IPS-18a (cell line): ENCODE data around the gene FHIT.

Source experiments
- H3K27ac ChIP-seq: one replicate; pipeline ENCODE4 v1.5.1; 2013; ENCODE audit warnings: low read length
- H3K27me3 ChIP-seq: one replicate; pipeline ENCODE4 v1.6.1; 2013; ENCODE audit warnings: mild to moderate bottlenecking, low read length; ENCODE audit not compliant: control insufficient read depth, insufficient read depth
- H3K36me3 ChIP-seq: one replicate; pipeline ENCODE4 v1.6.1; 2013; ENCODE audit warnings: low read depth, low read length; ENCODE audit not compliant: control insufficient read depth
- H3K4me1 ChIP-seq: one replicate; pipeline ENCODE4 v1.6.1; 2013; ENCODE audit warnings: low read depth, low read length; ENCODE audit not compliant: control insufficient read depth
- H3K4me3 ChIP-seq: one replicate; pipeline ENCODE4 v1.5.1; 2013; ENCODE audit warnings: low read length
- H3K9ac ChIP-seq: one replicate; pipeline ENCODE4 v1.6.1; 2013; ENCODE audit warnings: mild to moderate bottlenecking, low read length, moderate library complexity
- H3K9me3 ChIP-seq: one replicate; pipeline ENCODE4 v1.6.1; 2013; ENCODE audit warnings: low read depth, low read length; ENCODE audit not compliant: control insufficient read depth

FHIT gene

GRCh38 chr3:59843821-59844220 is 1407.4 kb downstream of the FHIT start:
- no peaks in the 10 kb centered on the region for H3K4me1 ChIP-seq
- H3K9me3 ChIP-seq = no peaks in the 10 kb centered on the region
- no peaks in the 10 kb centered on the region for H3K36me3 ChIP-seq
- H3K27me3 ChIP-seq = no peaks in the 10 kb centered on the region
- no peak overlapping the region for H3K27ac ChIP-seq
- no peak overlapping the region for H3K4me3 ChIP-seq
- no peak overlapping the region for H3K9ac ChIP-seq

GRCh38 chr3:59839810-59840515 is 1411.3 kb downstream of the FHIT start:
- Histone ChIP-seq H3K36me3 (no peaks in the 10 kb centered on the region), H3K9ac (no peak overlapping the region), H3K4me3 (no peak overlapping the region), H3K27ac (no peak overlapping the region), H3K9me3 (no peaks in the 10 kb centered on the region), H3K27me3 (no peaks in the 10 kb centered on the region), H3K4me1 (no peaks in the 10 kb centered on the region)

- Histone ChIP-seq H3K36me3 (no peaks in the 10 kb centered on the region), H3K9me3 (no peaks in the 10 kb centered on the region), H3K9ac (no peak overlapping the region), H3K27ac (no peak overlapping the region), H3K4me3 (no peak overlapping the region), H3K4me1 (no peaks in the 10 kb centered on the region), H3K27me3 (no peaks in the 10 kb centered on the region)
These were observed 1412.0 kb downstream of the FHIT start for GRCh38 chr3:59839283-59839682.

GRCh38 chr3:59836531-59836930 is 1414.7 kb downstream of the FHIT start:
- no peak overlapping the region for H3K9ac ChIP-seq
- H3K4me3 ChIP-seq = no peak overlapping the region
- no peaks in the 10 kb centered on the region for H3K27me3 ChIP-seq
- no peaks in the 10 kb centered on the region for H3K9me3 ChIP-seq
- no peaks in the 10 kb centered on the region for H3K36me3 ChIP-seq
- H3K4me1 ChIP-seq = no peaks in the 10 kb centered on the region
- H3K27ac ChIP-seq = no peak overlapping the region

- no peaks in the 10 kb centered on the region for H3K36me3 ChIP-seq
These were observed 1418.5 kb downstream of the FHIT start for GRCh38 chr3:59832702-59833101.

GRCh38 chr3:59832241-59832640 is 1419.0 kb downstream of the FHIT start:
- Histone ChIP-seq H3K27me3 (no peaks in the 10 kb centered on the region), H3K4me1 (no peaks in the 10 kb centered on the region), H3K9me3 (no peaks in the 10 kb centered on the region), H3K36me3 (no peaks in the 10 kb centered on the region), H3K27ac (no peak overlapping the region), H3K4me3 (no peak overlapping the region), H3K9ac (no peak overlapping the region)

More at GRCh38 chr3:59832702-59833101, 1418.5 kb downstream of the FHIT start:
- no peak overlapping the region for H3K4me3 ChIP-seq
- H3K27ac ChIP-seq = no peak overlapping the region
- H3K9ac ChIP-seq = no peak overlapping the region
- H3K9me3 ChIP-seq = no peaks in the 10 kb centered on the region
- H3K27me3 ChIP-seq = no peaks in the 10 kb centered on the region
- H3K4me1 ChIP-seq = no peaks in the 10 kb centered on the region

GRCh38 chr3:59831394-59831793 is 1419.9 kb downstream of the FHIT start:
- Histone ChIP-seq H3K4me3 (no peak overlapping the region), H3K27ac (no peak overlapping the region), H3K9me3 (no peaks in the 10 kb centered on the region), H3K4me1 (no peaks in the 10 kb centered on the region), H3K9ac (no peak overlapping the region), H3K36me3 (no peaks in the 10 kb centered on the region), H3K27me3 (no peaks in the 10 kb centered on the region)

- Histone ChIP-seq H3K36me3 (no peaks in the 10 kb centered on the region), H3K27ac (no peak overlapping the region), H3K9me3 (no peaks in the 10 kb centered on the region), H3K27me3 (no peaks in the 10 kb centered on the region), H3K9ac (no peak overlapping the region), H3K4me3 (no peak overlapping the region), H3K4me1 (no peaks in the 10 kb centered on the region)
These were observed 1421.7 kb downstream of the FHIT start for GRCh38 chr3:59829527-59829926.

- no peak overlapping the region for H3K4me3 ChIP-seq
- no peaks in the 10 kb centered on the region for H3K4me1 ChIP-seq
- H3K9me3 ChIP-seq = no peaks in the 10 kb centered on the region
- H3K36me3 ChIP-seq = no peaks in the 10 kb centered on the region
- no peaks in the 10 kb centered on the region for H3K27me3 ChIP-seq
- H3K27ac ChIP-seq = no peak overlapping the region
- H3K9ac ChIP-seq = no peak overlapping the region
These were observed 1426.4 kb downstream of the FHIT start for GRCh38 chr3:59824876-59825275.

GRCh38 chr3:59821274-59821673 is 1430.0 kb downstream of the FHIT start:
- Histone ChIP-seq H3K27ac (no peak overlapping the region), H3K4me3 (no peak overlapping the region), H3K27me3 (no peaks in the 10 kb centered on the region), H3K4me1 (peaks cover 10% of the 10 kb centered on the region), H3K36me3 (no peaks in the 10 kb centered on the region), H3K9ac (no peak overlapping the region), H3K9me3 (no peaks in the 10 kb centered on the region)

GRCh38 chr3:59820352-59820934 is 1430.8 kb downstream of the FHIT start:
- Histone ChIP-seq H3K9ac (no peak overlapping the region), H3K36me3 (no peaks in the 10 kb centered on the region), H3K4me1 (peaks cover 10% of the 10 kb centered on the region), H3K9me3 (no peaks in the 10 kb centered on the region), H3K27me3 (no peaks in the 10 kb centered on the region), H3K4me3 (no peak overlapping the region), H3K27ac (no peak overlapping the region)

GRCh38 chr3:59818919-59819300 is 1432.3 kb downstream of the FHIT start:
- Histone ChIP-seq H3K9me3 (no peaks in the 10 kb centered on the region), H3K36me3 (no peaks in the 10 kb centered on the region), H3K27me3 (no peaks in the 10 kb centered on the region), H3K27ac (no peak overlapping the region), H3K9ac (no peak overlapping the region), H3K4me1 (peaks cover 10% of the 10 kb centered on the region), H3K4me3 (no peak overlapping the region)
